GM12865 (cell line): ENCODE results near the gene ADAMTS12.
"Not testable (repeated sequence)": the region's sequence is repeated elsewhere in the genome, so short reads cannot be mapped to it uniquely, and the experiment has no call there.

Experiments
- DNase-seq: peaks from one replicate; pipeline ENCODE4 v3.0.0; 2010; ENCODE audit warnings: low read depth
- H3K4me3 ChIP-seq: 2 replicates; pipeline ENCODE4 v1.5.1; 2011; ENCODE audit warnings: mild to moderate bottlenecking, low read depth, low read length, control low read depth
- TF ChIP-seq, protein P1 (sequence below): IDR thresholded peaks from 2 replicates; pipeline ENCODE4 v1.5.1; 2011; ENCODE audit warnings: low read length, control low read depth, low read depth, inconsistent platforms; ENCODE audit not compliant: insufficient read depth; ENCODE audit errors: missing control alignments

Gene ADAMTS12

GRCh38 chr5:33867241-33867640 lies 24.5 kb downstream of the ADAMTS12 start:
- H3K4me3 ChIP-seq: no peak overlapping the region
- TF ChIP-seq, protein P1, sequence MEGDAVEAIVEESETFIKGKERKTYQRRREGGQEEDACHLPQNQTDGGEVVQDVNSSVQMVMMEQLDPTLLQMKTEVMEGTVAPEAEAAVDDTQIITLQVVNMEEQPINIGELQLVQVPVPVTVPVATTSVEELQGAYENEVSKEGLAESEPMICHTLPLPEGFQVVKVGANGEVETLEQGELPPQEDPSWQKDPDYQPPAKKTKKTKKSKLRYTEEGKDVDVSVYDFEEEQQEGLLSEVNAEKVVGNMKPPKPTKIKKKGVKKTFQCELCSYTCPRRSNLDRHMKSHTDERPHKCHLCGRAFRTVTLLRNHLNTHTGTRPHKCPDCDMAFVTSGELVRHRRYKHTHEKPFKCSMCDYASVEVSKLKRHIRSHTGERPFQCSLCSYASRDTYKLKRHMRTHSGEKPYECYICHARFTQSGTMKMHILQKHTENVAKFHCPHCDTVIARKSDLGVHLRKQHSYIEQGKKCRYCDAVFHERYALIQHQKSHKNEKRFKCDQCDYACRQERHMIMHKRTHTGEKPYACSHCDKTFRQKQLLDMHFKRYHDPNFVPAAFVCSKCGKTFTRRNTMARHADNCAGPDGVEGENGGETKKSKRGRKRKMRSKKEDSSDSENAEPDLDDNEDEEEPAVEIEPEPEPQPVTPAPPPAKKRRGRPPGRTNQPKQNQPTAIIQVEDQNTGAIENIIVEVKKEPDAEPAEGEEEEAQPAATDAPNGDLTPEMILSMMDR: no peak
- no peak for DNase-seq

GRCh38 chr5:33859177-33859576 lies 32.6 kb downstream of the ADAMTS12 start:
- H3K4me3 ChIP-seq: not testable (repeated sequence)
- peak; percentile 44 for DNase-seq

DNA sequence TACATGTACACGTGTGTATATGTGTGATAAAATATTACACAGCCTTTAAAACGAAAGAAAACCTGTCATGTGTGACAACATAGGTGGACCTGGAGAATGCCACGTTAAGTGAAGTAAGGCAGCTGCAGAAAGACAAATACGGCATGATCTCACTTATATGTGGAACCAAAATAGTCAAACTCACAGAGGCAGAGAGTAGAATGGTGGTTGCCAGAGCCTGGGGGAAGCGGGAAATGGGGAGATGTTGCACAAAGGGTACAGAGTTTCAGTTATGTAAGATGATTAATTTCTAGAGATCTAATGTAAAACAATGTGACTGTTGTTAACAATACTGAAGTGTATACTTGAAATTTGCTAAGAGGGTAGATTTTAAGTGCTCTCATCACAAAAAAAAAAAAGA lies 34.8 kb downstream of the ADAMTS12 start:
- no peak overlapping the region for H3K4me3 ChIP-seq
- TF ChIP-seq, protein P1: no peak
- DNase-seq: peak; percentile 89

DNA sequence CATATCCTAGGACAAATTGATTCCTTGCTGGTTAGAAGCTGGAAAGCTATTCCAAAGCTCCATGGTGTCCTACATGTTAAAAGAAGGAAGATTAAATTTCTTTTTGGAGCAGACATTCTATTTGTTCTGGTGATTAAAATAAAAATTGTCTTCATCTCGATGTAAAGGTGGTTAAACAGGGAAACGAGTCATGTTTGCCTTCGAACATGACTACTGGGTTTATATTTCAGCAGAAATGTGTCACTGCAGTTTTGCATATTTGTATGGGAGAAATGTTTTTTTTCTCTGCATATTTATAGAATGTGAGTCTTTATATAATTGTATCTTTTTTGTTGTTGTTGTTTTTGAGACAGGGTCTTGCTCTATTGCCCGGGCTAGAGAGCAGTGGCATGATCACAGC lies 36.4 kb downstream of the ADAMTS12 start:
- TF ChIP-seq, protein P1: no peak
- no peak overlapping the region for H3K4me3 ChIP-seq
- no peak for DNase-seq

- DNase-seq: no peak
- TF ChIP-seq, protein P1: no peak
Measured at GRCh38 chr5:33854733-33855151, 37.0 kb downstream of the ADAMTS12 start.

GRCh38 chr5:33852837-33853236 lies 39.0 kb downstream of the ADAMTS12 start:
- no peak for DNase-seq
- TF ChIP-seq, protein P1: no peak
- no peak overlapping the region for H3K4me3 ChIP-seq

More at GRCh38 chr5:33854733-33855151, 37.0 kb downstream of the ADAMTS12 start:
- no peak overlapping the region for H3K4me3 ChIP-seq

DNA sequence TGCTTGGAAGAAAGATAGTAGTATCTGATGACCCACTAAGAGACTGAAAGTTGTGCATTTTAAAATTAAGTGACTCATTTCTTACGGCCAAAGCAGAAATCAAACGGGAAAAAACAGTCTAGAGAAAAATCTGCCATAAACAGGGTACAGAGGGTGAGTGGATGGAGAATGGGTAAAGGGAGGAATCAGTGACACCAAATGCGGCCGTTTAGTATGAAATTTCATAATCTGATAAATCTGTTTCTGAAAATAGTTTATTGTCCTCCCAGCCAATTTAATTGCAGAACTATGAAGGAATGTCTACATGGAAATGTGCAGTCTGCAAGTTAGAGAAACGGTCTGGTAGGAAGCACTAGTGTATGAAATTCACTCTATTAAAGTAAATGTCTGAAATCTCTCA lies 39.5 kb downstream of the ADAMTS12 start:
- TF ChIP-seq, protein P1: no peak
- H3K4me3 ChIP-seq: no peak overlapping the region
- DNase-seq: no peak
